ENCODE measurements around the gene CENPC. TPM values are rescaled to one million over a fixed set of nuclear protein-coding genes. Genes with fewer than 3 reads are reported as not detected.

Gene CENPC
- total RNA-seq, 4 donors from 2014 or later, result 33.2 to 49.4 (median 38.5) TPM

- H3K36me3 ChIP-seq, result no peaks in the 10 kb centered on the region
- H3K27me3 ChIP-seq, result no peaks in the 10 kb centered on the region
- no peak overlapping the region for H3K27ac ChIP-seq
- H3K4me3 ChIP-seq (replicated peaks in 1 of 3), result no peak overlapping the region
- DNase-seq, result no peak
- intact Hi-C loops (cut with DNase I), result no loop called here
- no peak for TF ChIP-seq POLR2A (IDR thresholded peaks at IDR 0.05)
- TF ChIP-seq, protein P1, sequence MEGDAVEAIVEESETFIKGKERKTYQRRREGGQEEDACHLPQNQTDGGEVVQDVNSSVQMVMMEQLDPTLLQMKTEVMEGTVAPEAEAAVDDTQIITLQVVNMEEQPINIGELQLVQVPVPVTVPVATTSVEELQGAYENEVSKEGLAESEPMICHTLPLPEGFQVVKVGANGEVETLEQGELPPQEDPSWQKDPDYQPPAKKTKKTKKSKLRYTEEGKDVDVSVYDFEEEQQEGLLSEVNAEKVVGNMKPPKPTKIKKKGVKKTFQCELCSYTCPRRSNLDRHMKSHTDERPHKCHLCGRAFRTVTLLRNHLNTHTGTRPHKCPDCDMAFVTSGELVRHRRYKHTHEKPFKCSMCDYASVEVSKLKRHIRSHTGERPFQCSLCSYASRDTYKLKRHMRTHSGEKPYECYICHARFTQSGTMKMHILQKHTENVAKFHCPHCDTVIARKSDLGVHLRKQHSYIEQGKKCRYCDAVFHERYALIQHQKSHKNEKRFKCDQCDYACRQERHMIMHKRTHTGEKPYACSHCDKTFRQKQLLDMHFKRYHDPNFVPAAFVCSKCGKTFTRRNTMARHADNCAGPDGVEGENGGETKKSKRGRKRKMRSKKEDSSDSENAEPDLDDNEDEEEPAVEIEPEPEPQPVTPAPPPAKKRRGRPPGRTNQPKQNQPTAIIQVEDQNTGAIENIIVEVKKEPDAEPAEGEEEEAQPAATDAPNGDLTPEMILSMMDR (IDR thresholded peaks at IDR 0.05), result no peak
- H3K9me3 ChIP-seq, result no peaks in the 10 kb centered on the region
- no peaks in the 10 kb centered on the region for H3K4me1 ChIP-seq
Observed at GRCh38 chr4:67573193-67573592, 27.9 kb upstream of the CENPC start.

DNA sequence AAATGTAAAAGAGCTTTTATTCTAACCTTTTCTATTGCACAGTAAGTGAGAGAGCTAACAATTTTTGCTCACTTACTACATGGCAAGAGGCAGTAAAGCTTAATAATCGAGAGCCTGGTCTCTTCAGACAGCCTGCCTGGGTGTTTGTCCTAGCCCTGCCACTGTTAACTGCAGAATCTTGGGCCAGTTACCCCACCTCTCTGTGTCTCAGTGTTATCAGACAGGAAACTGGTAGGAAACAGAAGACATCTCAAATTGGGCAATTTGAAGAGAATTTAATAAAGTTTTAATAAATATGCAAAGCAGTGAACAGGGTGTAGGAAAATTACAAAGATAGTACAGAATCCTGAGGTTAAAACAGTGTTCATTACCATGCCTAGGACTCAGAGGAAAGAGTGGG is 26.7 kb upstream of the CENPC start:
- TF ChIP-seq, protein P1 (IDR thresholded peaks at IDR 0.05), result no peak
- no peak for TF ChIP-seq POLR2A (IDR thresholded peaks at IDR 0.05)
- 51 to 58% methylated on average over 1 of the region's 1 CpG for WGBS, 2 donors
- intact Hi-C loops (cut with DNase I), result no loop called here

DNA sequence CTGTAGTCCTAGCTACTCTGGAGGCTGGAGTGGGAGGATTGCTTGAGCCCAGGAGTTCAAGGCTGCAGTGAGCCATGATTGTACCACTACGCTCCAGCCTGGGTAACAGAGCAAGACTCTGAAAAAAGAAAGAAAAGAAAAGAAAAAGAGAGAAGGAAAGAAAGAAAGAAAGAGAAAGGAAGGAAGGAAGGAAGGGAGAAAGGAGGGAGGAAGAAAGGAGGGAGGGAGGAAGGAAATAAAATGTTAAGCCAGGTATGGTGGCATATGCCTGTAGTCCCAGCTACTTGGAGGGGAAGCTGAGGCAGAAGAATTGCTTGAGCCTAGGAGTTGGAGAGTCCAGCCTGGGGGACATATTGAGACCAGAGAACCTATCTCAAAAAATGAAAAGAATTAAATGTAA is 25.2 kb upstream of the CENPC start:
- Histone ChIP-seq H3K4me1 (no peaks in the 10 kb centered on the region), H3K4me3 (replicated peaks in 1 of 3) (no peak overlapping the region), H3K27me3 (no peaks in the 10 kb centered on the region), H3K27ac (no peak overlapping the region), H3K9me3 (no peaks in the 10 kb centered on the region), H3K36me3 (no peaks in the 10 kb centered on the region)
- TF ChIP-seq, protein P1 (IDR thresholded peaks at IDR 0.05), result no peak
- TF ChIP-seq POLR2A (IDR thresholded peaks at IDR 0.05), result no peak
- WGBS, 2 donors, result 90 to 100% methylated on average over 1 of the region's 1 CpG
- DNase-seq, result no peak
- intact Hi-C loops (cut with DNase I), result no loop called here

More for the DNA sequence above, 26.7 kb upstream of the CENPC start:
- Histone ChIP-seq H3K4me1 (no peaks in the 10 kb centered on the region), H3K27ac (no peak overlapping the region), H3K4me3 (replicated peaks in 1 of 3) (no peak overlapping the region), H3K27me3 (no peaks in the 10 kb centered on the region), H3K36me3 (no peaks in the 10 kb centered on the region), H3K9me3 (no peaks in the 10 kb centered on the region)
- DNase-seq, result no peak

GRCh38 chr4:67568820-67569219 is 23.5 kb upstream of the CENPC start:
- Histone ChIP-seq H3K27ac (no peak overlapping the region), H3K4me1 (no peaks in the 10 kb centered on the region), H3K27me3 (no peaks in the 10 kb centered on the region), H3K4me3 (replicated peaks in 1 of 3) (no peak overlapping the region), H3K36me3 (no peaks in the 10 kb centered on the region), H3K9me3 (no peaks in the 10 kb centered on the region)
- 96 to 97% methylated on average over 2 of the region's 2 CpGs for WGBS, 2 donors
- TF ChIP-seq, protein P1 (IDR thresholded peaks at IDR 0.05), result no peak
- no peak for TF ChIP-seq POLR2A (IDR thresholded peaks at IDR 0.05)
- intact Hi-C loops (cut with DNase I), result no loop called here
- no peak for DNase-seq

GRCh38 chr4:67566335-67566734 is 21.0 kb upstream of the CENPC start:
- intact Hi-C loops (cut with DNase I), result no loop called here
- H3K27ac ChIP-seq, result no peak overlapping the region
- no peak for DNase-seq
- 96 to 97% methylated on average over 3 of the region's 3 CpGs for WGBS, 2 donors
- H3K4me1 ChIP-seq, result no peaks in the 10 kb centered on the region
- no peaks in the 10 kb centered on the region for H3K36me3 ChIP-seq
- no peak for TF ChIP-seq POLR2A (IDR thresholded peaks at IDR 0.05)
- TF ChIP-seq, protein P1 (IDR thresholded peaks at IDR 0.05), result no peak
- H3K27me3 ChIP-seq, result no peaks in the 10 kb centered on the region
- H3K9me3 ChIP-seq, result no peaks in the 10 kb centered on the region
- no peak overlapping the region for H3K4me3 ChIP-seq (replicated peaks in 1 of 3)
